B cell (primary cell): ENCODE results near the gene NTNG1.

ENCODE experiments used
- CTCF ChIP-seq: fragments of 200-600 bp; IDR thresholded peaks from one replicate; pipeline ENCODE4 v1.8.0; 2022; ENCODE audit warnings: antibody characterized with exemption, mild to moderate bottlenecking
- EZH2 ChIP-seq: IDR thresholded peaks from 2 replicates; pipeline ENCODE4 v1.6.1; 2012; ENCODE audit warnings: borderline replicate concordance, low read depth, mild to moderate bottlenecking, moderate library complexity, low read length; ENCODE audit not compliant: insufficient read depth, poor library complexity, severe bottlenecking

- TF ChIP-seq CTCF (no peak), EZH2 (no peak)
These were observed 17.1 kb upstream of the NTNG1 start for GRCh38 chr1:107123741-107124140.
